ENCODE data around the gene SLC6A1. TPM values are rescaled to one million over a fixed set of nuclear protein-coding genes. Genes with fewer than 3 reads are reported as not detected.

The SLC6A1 gene
- total RNA-seq, 1 donor from 2014 or later = not detected

Other genes starting within 250 kb of the SLC6A1 start
- not detected in 2 replicates for gene SLC6A11, start 176.5 kb upstream of the SLC6A1 start, total RNA-seq
- 2.7 and 3.6 TPM in 2 replicates for gene HRH1, start 161.7 kb downstream of the SLC6A1 start, total RNA-seq